ENCODE results near the gene KIZ.

DNA sequence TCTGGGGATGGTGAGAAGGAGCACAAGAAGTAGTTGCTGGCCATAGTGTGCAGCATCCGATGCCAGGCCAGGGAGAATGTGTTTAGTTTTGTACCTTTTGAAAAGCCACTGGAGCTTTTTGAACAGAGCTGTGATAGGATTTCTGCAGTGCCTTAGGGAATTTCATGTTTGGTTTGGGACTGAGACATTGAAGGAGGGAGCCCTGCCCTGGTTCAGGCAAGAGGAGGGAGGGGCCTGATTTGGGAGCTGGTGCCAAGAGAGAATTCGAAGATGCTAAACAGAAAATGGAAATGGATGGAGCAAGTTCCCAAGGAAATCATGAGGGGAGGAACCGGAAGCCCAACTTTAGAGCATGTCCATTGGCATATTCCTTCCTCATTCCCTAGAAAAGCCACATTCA is 80.7 kb downstream of the KIZ start:
- no peak for TF ChIP-seq POLR2A (IDR thresholded peaks at IDR 0.05)
- TF ChIP-seq, protein P1, sequence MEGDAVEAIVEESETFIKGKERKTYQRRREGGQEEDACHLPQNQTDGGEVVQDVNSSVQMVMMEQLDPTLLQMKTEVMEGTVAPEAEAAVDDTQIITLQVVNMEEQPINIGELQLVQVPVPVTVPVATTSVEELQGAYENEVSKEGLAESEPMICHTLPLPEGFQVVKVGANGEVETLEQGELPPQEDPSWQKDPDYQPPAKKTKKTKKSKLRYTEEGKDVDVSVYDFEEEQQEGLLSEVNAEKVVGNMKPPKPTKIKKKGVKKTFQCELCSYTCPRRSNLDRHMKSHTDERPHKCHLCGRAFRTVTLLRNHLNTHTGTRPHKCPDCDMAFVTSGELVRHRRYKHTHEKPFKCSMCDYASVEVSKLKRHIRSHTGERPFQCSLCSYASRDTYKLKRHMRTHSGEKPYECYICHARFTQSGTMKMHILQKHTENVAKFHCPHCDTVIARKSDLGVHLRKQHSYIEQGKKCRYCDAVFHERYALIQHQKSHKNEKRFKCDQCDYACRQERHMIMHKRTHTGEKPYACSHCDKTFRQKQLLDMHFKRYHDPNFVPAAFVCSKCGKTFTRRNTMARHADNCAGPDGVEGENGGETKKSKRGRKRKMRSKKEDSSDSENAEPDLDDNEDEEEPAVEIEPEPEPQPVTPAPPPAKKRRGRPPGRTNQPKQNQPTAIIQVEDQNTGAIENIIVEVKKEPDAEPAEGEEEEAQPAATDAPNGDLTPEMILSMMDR (IDR thresholded peaks at IDR 0.05 in 4 of 5, conservative IDR thresholded peaks at IDR 0.05 in 1 of 5) = no peak
